GM23338 (cell line): ENCODE data around the gene IFT43. TPM values are rescaled to one million over a fixed set of nuclear protein-coding genes. Genes with fewer than 3 reads are reported as not detected.

Experiments used
- ATAC-seq: fragments of 200-7000 bp; cut with Tn5 transposase; 3 replicates; pipeline ENCODE4 v1.9.1; 2020
- DNase-seq: peaks from one replicate; pipeline ENCODE4 v3.0.0-alpha.2; 2015; ENCODE audit warnings: low spot score
- H2AFZ ChIP-seq: fragments of 200-600 bp; sonication (generic); 2 replicates; pipeline ENCODE4 v1.8.0; 2016; ENCODE audit warnings: antibody characterized with exemption, mild to moderate bottlenecking, moderate library complexity
- H3F3A ChIP-seq: fragments of 200-600 bp; sonication (generic); replicated peaks from 2 replicates; pipeline ENCODE4 v1.8.0; 2017; ENCODE audit warnings: antibody characterized with exemption, mixed run types, low read depth
- H3K27ac ChIP-seq: fragments of 200-600 bp; sonication (generic); 2 replicates; pipeline ENCODE4 v1.6.1; 2016; ENCODE audit warnings: low read depth
- H3K27me3 ChIP-seq: fragments of 200-600 bp; sonication (generic); 2 replicates; pipeline ENCODE4 v1.8.0; 2016; ENCODE audit warnings: mild to moderate bottlenecking, mixed run types, moderate library complexity; ENCODE audit not compliant: insufficient read depth
- H3K36me3 ChIP-seq: fragments of 200-600 bp; sonication (generic); 2 replicates; pipeline ENCODE4 v1.8.0; 2016; ENCODE audit warnings: mild to moderate bottlenecking; ENCODE audit not compliant: insufficient read depth
- H3K4me1 ChIP-seq: fragments of 200-600 bp; sonication (generic); 2 replicates; pipeline ENCODE4 v1.8.0; 2016; ENCODE audit warnings: mild to moderate bottlenecking, moderate library complexity; ENCODE audit not compliant: insufficient read depth
- H3K4me2 ChIP-seq: fragments of 200-600 bp; sonication (generic); 2 replicates; pipeline ENCODE4 v1.7.1; 2017; ENCODE audit warnings: mixed run types
- H3K4me3 ChIP-seq: fragments of 200-600 bp; sonication (generic); 2 replicates; pipeline ENCODE4 v1.6.1; 2016; ENCODE audit warnings: mixed run types
- H3K79me2 ChIP-seq: fragments of 200-600 bp; sonication (generic); replicated peaks from 2 replicates; pipeline ENCODE4 v1.8.0; 2017; ENCODE audit warnings: mild to moderate bottlenecking; ENCODE audit not compliant: insufficient read depth
- H3K9me2 ChIP-seq: fragments of 200-600 bp; sonication (generic); 2 replicates; pipeline ENCODE4 v1.8.0; 2017; ENCODE audit not compliant: insufficient read depth
- H4K20me1 ChIP-seq: fragments of 200-600 bp; sonication (generic); replicated peaks from 2 replicates; pipeline ENCODE4 v1.8.0; 2017; ENCODE audit warnings: mild to moderate bottlenecking; ENCODE audit not compliant: insufficient read depth
- H3K27ac Mint-ChIP-seq: 2 replicates; pipeline ENCODE4 v1.8.0; 2020; ENCODE audit warnings: inconsistent platforms, mild to moderate bottlenecking, moderate library complexity, mixed read lengths
- H3K27me3 Mint-ChIP-seq: 3 replicates; pipeline ENCODE4 v1.8.0; 2022; ENCODE audit warnings: low read depth, mild to moderate bottlenecking, moderate library complexity, mixed read lengths, inconsistent platforms; ENCODE audit not compliant: insufficient read depth, poor library complexity
- H3K36me3 Mint-ChIP-seq: 3 replicates; pipeline ENCODE4 v1.8.0; 2021; ENCODE audit warnings: low read depth, mild to moderate bottlenecking, inconsistent platforms, moderate library complexity, mixed read lengths
- H3K4me1 Mint-ChIP-seq: 3 replicates; pipeline ENCODE4 v1.8.0; 2020; ENCODE audit warnings: mild to moderate bottlenecking, inconsistent platforms, mixed read lengths
- H3K4me3 Mint-ChIP-seq: 3 replicates; pipeline ENCODE4 v1.8.0; 2021; ENCODE audit warnings: moderate library complexity, mild to moderate bottlenecking, inconsistent platforms, mixed read lengths
- H3K9me3 Mint-ChIP-seq: 3 replicates; pipeline ENCODE4 v1.8.0; 2020; ENCODE audit warnings: moderate library complexity, mild to moderate bottlenecking, inconsistent platforms, mixed read lengths
- CREB1 ChIP-seq: fragments of 250-450 bp; sonication (Bioruptor Pico); IDR thresholded peaks from 2 replicates; pipeline ENCODE4 v1.5.0; 2020; ENCODE audit warnings: low read depth, mild to moderate bottlenecking, moderate library complexity
- EZH2 ChIP-seq: fragments of 200-600 bp; sonication (generic); IDR thresholded peaks from one replicate; pipeline ENCODE4 v1.8.0; 2017; ENCODE audit warnings: antibody characterized with exemption, mild to moderate bottlenecking, low read depth; ENCODE audit not compliant: unreplicated experiment
- EZH2phosphoT487 ChIP-seq: fragments of 200-600 bp; sonication (generic); IDR thresholded peaks from one replicate; pipeline ENCODE4 v1.8.1; 2018; ENCODE audit warnings: antibody characterized with exemption; ENCODE audit not compliant: unreplicated experiment
- POLR2AphosphoS5 ChIP-seq: IDR thresholded peaks from 2 replicates; pipeline ENCODE4 v1.6.1; 2016; ENCODE audit warnings: antibody characterized with exemption, low read depth
- STAT1 ChIP-seq: IDR thresholded peaks from one replicate; pipeline ENCODE4 v1.6.1; 2016; ENCODE audit warnings: antibody characterized with exemption; ENCODE audit not compliant: unreplicated experiment
- ZNF114 ChIP-seq: fragments of 250-450 bp; sonication (Bioruptor Pico); IDR thresholded peaks from 2 replicates; pipeline ENCODE4 v1.5.0; 2020; ENCODE audit warnings: mild to moderate bottlenecking, moderate library complexity
- polyA plus RNA-seq: library from polyadenylated mRNA; unstranded; fragments of >200 nt; fragmentation: Nextera tagmentation; extraction: Ambion mirVana; gene quantifications from 2 replicates; pipeline ENCODE4 v1.2.1, GENCODE V29; 2016
- total RNA-seq: library from RNA; depleted of rRNA; stranded (reverse); fragments of >200 nt; shearing (Covaris generic); gene quantifications from 2 replicates; pipeline ENCODE4 v1.2.3, GENCODE V29; 2014
- TF ChIP-seq, protein P1 (sequence below): fragments of 250-450 bp; sonication (Bioruptor Pico); IDR thresholded peaks from 2 replicates; pipeline ENCODE4 v1.5.0; 2020; ENCODE audit warnings: mild to moderate bottlenecking, moderate library complexity

Gene IFT43
- total and polyA plus RNA-seq, 2 experiments from 2014 or later = 21.5 to 43.1 TPM

DNA sequence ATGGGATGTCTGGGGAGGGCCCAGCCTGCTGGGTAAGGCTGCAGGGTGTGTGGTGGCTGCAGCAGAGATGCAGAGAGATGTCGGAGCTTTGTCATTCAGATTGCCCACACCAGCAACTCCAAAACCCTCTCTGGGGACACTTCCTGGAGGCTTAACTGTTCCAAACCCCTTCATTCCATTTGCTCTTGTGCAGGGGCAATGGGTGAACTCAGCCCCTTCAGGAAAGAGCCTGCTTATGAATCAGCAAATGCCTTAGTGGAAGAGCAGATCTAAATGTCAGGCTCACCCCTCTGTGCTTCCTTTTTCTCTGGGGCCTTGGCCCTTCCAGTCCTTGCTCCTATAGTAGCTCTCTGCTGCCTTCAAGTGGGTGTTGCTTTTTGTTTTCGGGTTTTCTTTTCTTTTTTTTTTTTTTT, 129.5 kb downstream of the IFT43 start (continued):
- TF ChIP-seq, protein P1, sequence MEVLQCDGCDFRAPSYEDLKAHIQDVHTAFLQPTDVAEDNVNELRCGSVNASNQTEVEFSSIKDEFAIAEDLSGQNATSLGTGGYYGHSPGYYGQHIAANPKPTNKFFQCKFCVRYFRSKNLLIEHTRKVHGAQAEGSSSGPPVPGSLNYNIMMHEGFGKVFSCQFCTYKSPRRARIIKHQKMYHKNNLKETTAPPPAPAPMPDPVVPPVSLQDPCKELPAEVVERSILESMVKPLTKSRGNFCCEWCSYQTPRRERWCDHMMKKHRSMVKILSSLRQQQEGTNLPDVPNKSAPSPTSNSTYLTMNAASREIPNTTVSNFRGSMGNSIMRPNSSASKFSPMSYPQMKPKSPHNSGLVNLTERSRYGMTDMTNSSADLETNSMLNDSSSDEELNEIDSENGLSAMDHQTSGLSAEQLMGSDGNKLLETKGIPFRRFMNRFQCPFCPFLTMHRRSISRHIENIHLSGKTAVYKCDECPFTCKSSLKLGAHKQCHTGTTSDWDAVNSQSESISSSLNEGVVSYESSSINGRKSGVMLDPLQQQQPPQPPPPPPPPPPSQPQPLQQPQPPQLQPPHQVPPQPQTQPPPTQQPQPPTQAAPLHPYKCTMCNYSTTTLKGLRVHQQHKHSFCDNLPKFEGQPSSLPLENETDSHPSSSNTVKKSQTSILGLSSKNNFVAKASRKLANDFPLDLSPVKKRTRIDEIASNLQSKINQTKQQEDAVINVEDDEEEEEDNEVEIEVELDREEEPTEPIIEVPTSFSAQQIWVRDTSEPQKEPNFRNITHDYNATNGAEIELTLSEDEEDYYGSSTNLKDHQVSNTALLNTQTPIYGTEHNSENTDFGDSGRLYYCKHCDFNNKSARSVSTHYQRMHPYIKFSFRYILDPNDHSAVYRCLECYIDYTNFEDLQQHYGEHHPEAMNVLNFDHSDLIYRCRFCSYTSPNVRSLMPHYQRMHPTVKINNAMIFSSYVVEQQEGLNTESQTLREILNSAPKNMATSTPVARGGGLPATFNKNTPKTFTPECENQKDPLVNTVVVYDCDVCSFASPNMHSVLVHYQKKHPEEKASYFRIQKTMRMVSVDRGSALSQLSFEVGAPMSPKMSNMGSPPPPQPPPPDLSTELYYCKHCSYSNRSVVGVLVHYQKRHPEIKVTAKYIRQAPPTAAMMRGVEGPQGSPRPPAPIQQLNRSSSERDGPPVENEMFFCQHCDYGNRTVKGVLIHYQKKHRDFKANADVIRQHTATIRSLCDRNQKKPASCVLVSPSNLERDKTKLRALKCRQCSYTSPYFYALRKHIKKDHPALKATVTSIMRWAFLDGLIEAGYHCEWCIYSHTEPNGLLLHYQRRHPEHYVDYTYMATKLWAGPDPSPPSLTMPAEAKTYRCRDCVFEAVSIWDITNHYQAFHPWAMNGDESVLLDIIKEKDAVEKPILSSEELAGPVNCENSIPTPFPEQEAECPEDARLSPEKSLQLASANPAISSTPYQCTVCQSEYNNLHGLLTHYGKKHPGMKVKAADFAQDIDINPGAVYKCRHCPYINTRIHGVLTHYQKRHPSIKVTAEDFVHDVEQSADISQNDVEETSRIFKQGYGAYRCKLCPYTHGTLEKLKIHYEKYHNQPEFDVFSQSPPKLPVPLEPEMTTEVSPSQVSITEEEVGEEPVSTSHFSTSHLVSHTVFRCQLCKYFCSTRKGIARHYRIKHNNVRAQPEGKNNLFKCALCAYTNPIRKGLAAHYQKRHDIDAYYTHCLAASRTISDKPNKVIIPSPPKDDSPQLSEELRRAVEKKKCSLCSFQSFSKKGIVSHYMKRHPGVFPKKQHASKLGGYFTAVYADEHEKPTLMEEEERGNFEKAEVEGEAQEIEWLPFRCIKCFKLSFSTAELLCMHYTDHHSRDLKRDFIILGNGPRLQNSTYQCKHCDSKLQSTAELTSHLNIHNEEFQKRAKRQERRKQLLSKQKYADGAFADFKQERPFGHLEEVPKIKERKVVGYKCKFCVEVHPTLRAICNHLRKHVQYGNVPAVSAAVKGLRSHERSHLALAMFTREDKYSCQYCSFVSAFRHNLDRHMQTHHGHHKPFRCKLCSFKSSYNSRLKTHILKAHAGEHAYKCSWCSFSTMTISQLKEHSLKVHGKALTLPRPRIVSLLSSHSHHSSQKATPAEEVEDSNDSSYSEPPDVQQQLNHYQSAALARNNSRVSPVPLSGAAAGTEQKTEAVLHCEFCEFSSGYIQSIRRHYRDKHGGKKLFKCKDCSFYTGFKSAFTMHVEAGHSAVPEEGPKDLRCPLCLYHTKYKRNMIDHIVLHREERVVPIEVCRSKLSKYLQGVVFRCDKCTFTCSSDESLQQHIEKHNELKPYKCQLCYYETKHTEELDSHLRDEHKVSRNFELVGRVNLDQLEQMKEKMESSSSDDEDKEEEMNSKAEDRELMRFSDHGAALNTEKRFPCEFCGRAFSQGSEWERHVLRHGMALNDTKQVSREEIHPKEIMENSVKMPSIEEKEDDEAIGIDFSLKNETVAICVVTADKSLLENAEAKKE (CRISPR knock-in tag) = peak; percentile 27; the same call in 1 of the 2 replicates

DNA sequence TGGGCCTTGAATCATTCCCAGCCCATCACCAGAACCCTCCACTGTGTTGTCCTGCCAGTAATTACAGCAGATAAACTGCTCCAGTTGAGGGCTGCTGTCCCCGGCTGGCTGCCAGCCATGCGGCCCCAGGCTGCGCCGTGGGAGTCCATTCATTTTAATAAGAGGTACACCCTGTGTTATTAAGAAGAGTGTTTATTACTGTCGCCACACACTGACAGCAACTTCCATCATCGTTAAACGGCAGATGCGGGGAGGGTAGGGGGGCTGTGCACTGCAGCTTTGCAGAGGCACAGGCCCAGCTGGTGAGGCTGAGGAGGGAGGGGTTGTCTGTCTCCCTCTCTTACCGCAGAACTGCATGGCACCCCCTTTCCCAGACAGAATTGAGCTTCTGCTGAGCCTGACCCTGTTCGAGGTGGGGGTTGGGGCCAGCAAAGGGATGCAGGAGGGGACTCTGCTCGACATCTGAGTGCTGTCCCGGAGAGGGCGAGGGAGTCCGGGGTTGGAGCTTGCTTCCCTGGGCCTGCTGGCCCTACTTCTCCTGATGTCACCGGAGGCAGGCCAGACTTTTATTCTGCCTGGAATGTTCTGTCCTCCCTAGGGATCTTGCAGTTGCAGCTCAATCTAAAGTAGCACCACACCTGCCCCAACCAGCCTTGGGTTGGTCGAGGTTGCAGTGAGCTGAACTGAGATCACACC, 132.4 kb downstream of the IFT43 start:
- Mint-ChIP-seq H3K4me1 (peaks cover 45% of the 10 kb centered on the region), H3K9me3 (peaks cover under 1% of the 10 kb centered on the region; the same call in 1 of the 3 replicates), H3K27me3 (peaks cover 16% of the 10 kb centered on the region), H3K36me3 (peaks cover under 1% of the 10 kb centered on the region; the same call in 1 of the 3 replicates), H3K4me3 (no peak overlapping the region), H3K27ac (no peak overlapping the region)
- Histone ChIP-seq H3K4me3 (no peak overlapping the region), H3K79me2 (no peaks in the 10 kb centered on the region), H4K20me1 (no peaks in the 10 kb centered on the region), H3K27me3 (no peaks in the 10 kb centered on the region), H3F3A (peaks cover 18% of the 10 kb centered on the region; the same call in 1 of the 2 replicates), H3K4me2 (no peak overlapping the region), H3K4me1 (peaks cover 33% of the 10 kb centered on the region), H3K9me2 (peaks cover 9% of the 10 kb centered on the region; the same call in 1 of the 2 replicates), H3K27ac (no peak overlapping the region), H3K36me3 (no peaks in the 10 kb centered on the region), H2AFZ (peak overlapping the region; percentile 76; the same call in 1 of the 2 replicates)
- no peak for TF ChIP-seq CREB1 (CRISPR knock-in tag)
- TF ChIP-seq EZH2phosphoT487 = no peak
- TF ChIP-seq EZH2 = no peak
- TF ChIP-seq POLR2AphosphoS5 = no peak
- no peak for TF ChIP-seq STAT1
- no peak for TF ChIP-seq ZNF114 (CRISPR knock-in tag)
- no peak for DNase-seq
- ATAC-seq = no peak
